K562 (cell line): ENCODE results near the gene WDR17. TPM values are rescaled to one million over a fixed set of nuclear protein-coding genes. Genes with fewer than 3 reads are reported as not detected.

Source experiments
- BCLAF1 ChIP-seq, 2 experiments: fragments of 450-650 bp in 1 of 2; IDR thresholded peaks; 2 replicates each; pipeline ENCODE4 v1.6.1; 2011 to 2017; ENCODE audit warnings: low read depth in 2 of 2, antibody characterized with exemption in 1 of 2, borderline replicate concordance in 1 of 2, low read length in 1 of 2, mild to moderate bottlenecking in 1 of 2, mixed read lengths in 1 of 2; ENCODE audit not compliant: control insufficient read depth in 1 of 2
- ETV5 ChIP-seq: sonication (generic); formaldehyde crosslinking; IDR thresholded peaks from 2 replicates; pipeline ENCODE4 v1.4.0; 2020; ENCODE audit warnings: low read depth, mild to moderate bottlenecking, missing genetic modification reagents
- FOXA3 ChIP-seq, 2 experiments: fragments of 450-650 bp in 1 of 2; sonication (generic) in 1 of 2; formaldehyde crosslinking; IDR thresholded peaks in 1 of 2; conservative IDR thresholded peaks in 1 of 2; 2 replicates each; pipeline versions ENCODE4 v1.4.0 to v1.8.0; 2020 to 2022; ENCODE audit warnings: mild to moderate bottlenecking in 2 of 2, missing genetic modification reagents in 1 of 2
- HMGN3 ChIP-seq: IDR thresholded peaks from 2 replicates; pipeline ENCODE4 v1.6.1; 2011; ENCODE audit warnings: borderline replicate concordance, low read depth, mild to moderate bottlenecking, mixed read lengths, low read length; ENCODE audit not compliant: insufficient read length; ENCODE audit errors: extremely low read depth
- ILF3 ChIP-seq: fragments of 450-650 bp; IDR thresholded peaks from 2 replicates; pipeline ENCODE4 v1.6.1; 2018; ENCODE audit warnings: antibody characterized with exemption, mild to moderate bottlenecking, moderate library complexity, borderline replicate concordance
- RFX1 ChIP-seq: fragments of 450-650 bp; IDR thresholded peaks from 2 replicates; pipeline ENCODE4 v1.6.1; 2016; ENCODE audit warnings: mild to moderate bottlenecking, moderate library complexity
- RUNX1 ChIP-seq: sonication (generic); IDR thresholded peaks from 2 replicates; pipeline ENCODE4 v1.6.1; 2016; ENCODE audit warnings: antibody characterized with exemption, low read depth
- ZNF511 ChIP-seq: sonication (generic); formaldehyde crosslinking; IDR thresholded peaks from 2 replicates; pipeline ENCODE4 v1.8.0; 2022; ENCODE audit warnings: mild to moderate bottlenecking, missing genetic modification reagents
- ZNF583 ChIP-seq: fragments of 250-450 bp; sonication (Bioruptor Pico); IDR thresholded peaks from 2 replicates; pipeline ENCODE4 v1.4.0; 2020
- ZNF785 ChIP-seq: fragments of 250-450 bp; sonication (Bioruptor Pico); IDR thresholded peaks from 2 replicates; pipeline ENCODE4 v1.4.0; 2020; ENCODE audit warnings: mild to moderate bottlenecking
- polyA plus RNA-seq, 8 experiments: library from polyadenylated mRNA; depleted of rRNA in 4 of 8; stranded (reverse) in 5 of 8; unstranded in 3 of 8; fragments of >200 nt; fragmentation: Nextera tagmentation in 2 of 8; fragmentation: Illumina TruSeq in 1 of 8; extraction: Ambion mirVana in 2 of 8; extraction: Trizol in 1 of 8; gene quantifications; 2 replicates each; pipeline versions ENCODE4 v1.2.1 to v1.2.3, GENCODE V29; 2011 to 2014; ENCODE audit warnings: inconsistent platforms in 1 of 8, missing spikeins in 1 of 8
- total RNA-seq, 7 experiments: library from RNA; depleted of rRNA in 6 of 7; stranded (reverse); fragments of >200 nt in 6 of 7; fragmentation: Illumina TruSeq in 2 of 7; extraction: Trizol in 2 of 7; gene quantifications; 2 replicates each; pipeline versions ENCODE4 v1.2.1 to v1.2.3, GENCODE V29; 2011 to 2021; ENCODE audit warnings: low replicate concordance in 1 of 7
- TF ChIP-seq, protein P1 (sequence below), 2 experiments: fragments of 250-450 bp in 1 of 2; fragments of 450-650 bp in 1 of 2; sonication (Bioruptor Pico) in 1 of 2; IDR thresholded peaks; 2 replicates each; pipeline versions ENCODE4 v1.6.1 to v1.8.0; 2016 to 2021; ENCODE audit warnings: mild to moderate bottlenecking in 2 of 2, moderate library complexity in 2 of 2, missing compliant biosample characterization in 1 of 2, missing genetic modification characterization in 1 of 2

Gene WDR17
- total and polyA plus RNA-seq, 9 of the 15 experiments (the other 6 are each of a cell fraction or from before 2014, with no cell fraction given), result 0.04 to 0.07 TPM; not detected in 7

DNA sequence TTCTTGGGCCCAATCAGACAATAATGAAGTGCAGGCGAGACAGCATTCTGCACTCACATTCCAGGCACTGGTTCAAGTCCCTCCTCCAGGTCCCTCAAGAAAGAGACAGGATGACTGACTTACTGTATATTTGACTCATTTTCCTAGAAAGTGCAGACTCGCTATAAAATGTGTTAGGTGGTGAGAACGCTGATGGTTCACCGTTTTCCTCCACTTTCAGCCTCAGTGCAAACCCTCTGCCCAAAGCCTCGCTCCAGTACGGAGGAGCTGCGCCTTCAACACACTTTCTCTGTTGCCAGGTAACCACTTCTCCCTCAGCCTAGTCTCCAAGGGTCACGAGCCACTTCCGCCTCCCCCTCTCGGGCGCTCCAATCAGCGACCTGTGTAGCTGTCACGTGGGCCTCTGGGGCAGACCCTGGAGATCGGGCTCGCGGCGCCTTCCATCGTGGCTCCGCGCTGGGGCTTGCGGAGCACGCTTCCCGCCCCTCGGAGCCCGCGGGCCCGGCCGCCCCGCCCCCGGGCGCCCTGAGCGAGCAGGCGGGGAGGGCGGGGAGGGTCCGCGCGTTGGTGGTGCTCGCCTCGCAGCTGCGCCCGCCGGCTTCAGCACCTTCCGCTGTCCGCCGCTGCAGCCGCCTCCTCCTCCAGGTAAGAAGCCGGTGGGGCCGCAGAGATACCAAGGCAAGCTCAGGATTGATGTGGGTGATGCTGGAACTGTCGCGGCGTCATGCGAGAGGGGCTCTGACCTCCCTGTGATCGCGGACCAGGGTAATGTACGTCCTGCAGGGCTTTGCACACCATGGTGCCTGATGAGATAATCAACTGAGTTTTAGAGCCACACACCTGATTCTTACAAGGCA, at the start of gene WDR17 (continued):
- TF ChIP-seq BCLAF1 (IDR thresholded peaks at IDR 0.05; ENCODE audit: borderline replicate concordance in 1 of 2, control insufficient read depth in 1 of 2, low read depth in 2 of 2, low read length in 1 of 2) (no peak), FOXA3 (CRISPR knock-in tag; conservative IDR thresholded peaks at IDR 0.05 in 1 of 2, IDR thresholded peaks at IDR 0.05 in 1 of 2) (no peak), ILF3 (no peak), ZNF511 (no peak), RFX1 (peak; percentile 45), RUNX1 (no peak), ZNF785 (no peak), ZNF583 (CRISPR knock-in tag) (no peak), HMGN3 (no peak), ETV5 (CRISPR knock-in tag) (no peak)
- TF ChIP-seq, protein P1, sequence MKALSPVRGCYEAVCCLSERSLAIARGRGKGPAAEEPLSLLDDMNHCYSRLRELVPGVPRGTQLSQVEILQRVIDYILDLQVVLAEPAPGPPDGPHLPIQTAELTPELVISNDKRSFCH (CRISPR knock-in tag; IDR thresholded peaks at IDR 0.05), result no peak
- TF ChIP-seq, protein P1 (tag; IDR thresholded peaks at IDR 0.05), result no peak
